Heart left ventricle (tissue), 13 donors: ENCODE measurements around the gene CCNY.

Experiments used
- POLR2A ChIP-seq, 2 donors: fragments of 450-650 bp; IDR thresholded peaks; one replicate each; pipeline ENCODE4 v1.6.1; 2017; ENCODE audit warnings: antibody characterized with exemption in 2 of 2, mild to moderate bottlenecking in 2 of 2, moderate library complexity in 2 of 2
- TF ChIP-seq, protein P1 (sequence below), 12 donors: fragments of 200-600 bp; sonication (generic) in 4 of 12; IDR thresholded peaks; one replicate each; pipeline versions ENCODE4 v1.5.0 to v1.8.0; 2018 to 2022; ENCODE audit warnings: antibody characterized with exemption in 12 of 12, mild to moderate bottlenecking in 5 of 12
- donor health status: ischemic (EF 13 %, LVEDD 7.1; RV severe dilation, severe dysfunction).
- donor health status: DM: no; HTN: yes; CAD: no.
- donor health status: DM: no; HTN: no; CAD: no.
- donor health status: ischemic (EF 25% LVEDD 6.9; RV normal size, moderate dysfunction).
- donor health status: ischemic (EF 25% LVEDD 5.7; RV mildly dilated, moderate dysfunction).
- donor health status: ischemic (EF 35%, LVEDD 5.7; RV mildly dilated, moderate dysfunction).
- donor health status: nonischemic (EF 11% LVEDD 7.7; RV severe dilation, severe dysfunction).
- donor health status: DM: yes; HTN: yes; CAD: no.
- donor health status: PGD.
- donor health status: ischemic (EF 29% LVEDD 5.4; RV normal size, mild dysfunction).
- donor health status: nonischemic (EF 23%, LVEDD 6.1; RV moderate dilation, normal function).

- TF ChIP-seq, protein P1, sequence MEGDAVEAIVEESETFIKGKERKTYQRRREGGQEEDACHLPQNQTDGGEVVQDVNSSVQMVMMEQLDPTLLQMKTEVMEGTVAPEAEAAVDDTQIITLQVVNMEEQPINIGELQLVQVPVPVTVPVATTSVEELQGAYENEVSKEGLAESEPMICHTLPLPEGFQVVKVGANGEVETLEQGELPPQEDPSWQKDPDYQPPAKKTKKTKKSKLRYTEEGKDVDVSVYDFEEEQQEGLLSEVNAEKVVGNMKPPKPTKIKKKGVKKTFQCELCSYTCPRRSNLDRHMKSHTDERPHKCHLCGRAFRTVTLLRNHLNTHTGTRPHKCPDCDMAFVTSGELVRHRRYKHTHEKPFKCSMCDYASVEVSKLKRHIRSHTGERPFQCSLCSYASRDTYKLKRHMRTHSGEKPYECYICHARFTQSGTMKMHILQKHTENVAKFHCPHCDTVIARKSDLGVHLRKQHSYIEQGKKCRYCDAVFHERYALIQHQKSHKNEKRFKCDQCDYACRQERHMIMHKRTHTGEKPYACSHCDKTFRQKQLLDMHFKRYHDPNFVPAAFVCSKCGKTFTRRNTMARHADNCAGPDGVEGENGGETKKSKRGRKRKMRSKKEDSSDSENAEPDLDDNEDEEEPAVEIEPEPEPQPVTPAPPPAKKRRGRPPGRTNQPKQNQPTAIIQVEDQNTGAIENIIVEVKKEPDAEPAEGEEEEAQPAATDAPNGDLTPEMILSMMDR (IDR thresholded peaks at IDR 0.05) = no peak
- no peak for TF ChIP-seq POLR2A (IDR thresholded peaks at IDR 0.05)
Observed at GRCh38 chr10:35365994-35366393, 29.7 kb downstream of the CCNY start.
